Stimulated activated CD8-positive, alpha-beta memory T cell treated with anti-CD3 and anti-CD28 coated beads, Interleukin-15, amount 100 ng/mL, for 24 hours (primary cell): ENCODE results near the gene SNORC.

Experiments
- DNase-seq: peaks from one replicate; pipeline ENCODE4 v3.0.0-alpha.2; 2020; ENCODE audit warnings: low read depth

The SNORC gene

GRCh38 chr2:232882505-232883115 is 12.5 kb downstream of the SNORC start:
- DNase-seq: no peak

GRCh38 chr2:232883116-232883721 is 13.2 kb downstream of the SNORC start:
- DNase-seq: no peak

- no peak for DNase-seq
These were observed 13.9 kb downstream of the SNORC start for GRCh38 chr2:232884001-232884421.

GRCh38 chr2:232884549-232885263 is 14.6 kb downstream of the SNORC start:
- DNase-seq: no peak

GRCh38 chr2:232885264-232885961 is 15.3 kb downstream of the SNORC start:
- DNase-seq: no peak

GRCh38 chr2:232886176-232886575 is 16.1 kb downstream of the SNORC start:
- no peak for DNase-seq

GRCh38 chr2:232886632-232887031 is 16.6 kb downstream of the SNORC start:
- DNase-seq: no peak

GRCh38 chr2:232887171-232887850 is 17.2 kb downstream of the SNORC start:
- DNase-seq: no peak

GRCh38 chr2:232888099-232888836 is 18.2 kb downstream of the SNORC start:
- no peak for DNase-seq

GRCh38 chr2:232888839-232889529 is 18.9 kb downstream of the SNORC start:
- no peak for DNase-seq

GRCh38 chr2:232889876-232890401 is 19.9 kb downstream of the SNORC start:
- no peak for DNase-seq

GRCh38 chr2:232890536-232890895 is 20.5 kb downstream of the SNORC start:
- DNase-seq: no peak

- DNase-seq: no peak
These were observed 21.0 kb downstream of the SNORC start for GRCh38 chr2:232890896-232891601.

GRCh38 chr2:232891621-232892071 is 21.6 kb downstream of the SNORC start:
- no peak for DNase-seq

- DNase-seq: no peak
These were observed 22.2 kb downstream of the SNORC start for GRCh38 chr2:232892221-232892620.

GRCh38 chr2:232892843-232893242 is 22.8 kb downstream of the SNORC start:
- no peak for DNase-seq

GRCh38 chr2:232893834-232894233 is 23.8 kb downstream of the SNORC start:
- no peak for DNase-seq

GRCh38 chr2:232894251-232894650 is 24.2 kb downstream of the SNORC start:
- no peak for DNase-seq

GRCh38 chr2:232894746-232895145 is 24.7 kb downstream of the SNORC start:
- no peak for DNase-seq

- DNase-seq: no peak
These were observed 26.0 kb downstream of the SNORC start for GRCh38 chr2:232896111-232896510.
